HK-2 (cell line): Measurements from ENCODE around the gene RNU1-2.
"Not testable (repeated sequence)": the region's sequence is repeated elsewhere in the genome, so short reads cannot be mapped to it uniquely, and the experiment has no call there.

ENCODE experiments used
- DNase-seq: peaks from one replicate; pipeline ENCODE4 v3.0.0-alpha.2; 2018; ENCODE audit not compliant: unreplicated experiment

The RNU1-2 gene

GRCh38 chr1:16895598-16896315 lies at the start of gene RNU1-2:
Gene RNU1-2, plus strand, starts transcription at chr1:16895980.
- peak; percentile 76 for DNase-seq

GRCh38 chr1:16856201-16856600 lies 39.6 kb upstream of the RNU1-2 start:
- not testable (repeated sequence) for DNase-seq

- DNase-seq, result not testable (repeated sequence)
Measured at GRCh38 chr1:16859167-16860041, 36.4 kb upstream of the RNU1-2 start.

- DNase-seq, result not testable (repeated sequence)
Measured at GRCh38 chr1:16860048-16860447, 35.7 kb upstream of the RNU1-2 start.

GRCh38 chr1:16861832-16862245 lies 33.9 kb upstream of the RNU1-2 start:
- peak; percentile 12 for DNase-seq

GRCh38 chr1:16862415-16862814 lies 33.4 kb upstream of the RNU1-2 start:
- not testable (repeated sequence) for DNase-seq

GRCh38 chr1:16863024-16863423 lies 32.8 kb upstream of the RNU1-2 start:
- not testable (repeated sequence) for DNase-seq

GRCh38 chr1:16866926-16867707 lies 28.7 kb upstream of the RNU1-2 start:
- DNase-seq, result not testable (repeated sequence)

- DNase-seq, result not testable (repeated sequence)
Measured at GRCh38 chr1:16868787-16869186, 27.0 kb upstream of the RNU1-2 start.

- not testable (repeated sequence) for DNase-seq
Measured at GRCh38 chr1:16869996-16870395, 25.8 kb upstream of the RNU1-2 start.

GRCh38 chr1:16871171-16871570 lies 24.6 kb upstream of the RNU1-2 start:
- not testable (repeated sequence) for DNase-seq

- DNase-seq, result peak; percentile 19
Measured at GRCh38 chr1:16872152-16873075, 23.4 kb upstream of the RNU1-2 start.

GRCh38 chr1:16873076-16873879 lies 22.5 kb upstream of the RNU1-2 start:
- not testable (repeated sequence) for DNase-seq

GRCh38 chr1:16874968-16875765 lies 20.6 kb upstream of the RNU1-2 start:
- DNase-seq, result not testable (repeated sequence)

- DNase-seq, result not testable (repeated sequence)
Measured at GRCh38 chr1:16881742-16882141, 14.0 kb upstream of the RNU1-2 start.

- DNase-seq, result no peak
Measured at GRCh38 chr1:16882986-16883385, 12.8 kb upstream of the RNU1-2 start.

- DNase-seq, result not testable (repeated sequence)
Measured at GRCh38 chr1:16884487-16884886, 11.3 kb upstream of the RNU1-2 start.

GRCh38 chr1:16886860-16887605 lies 8.7 kb upstream of the RNU1-2 start:
- DNase-seq, result no peak
